HG03280 (cell line): ENCODE measurements around the gene DDX49.
"Not testable (repeated sequence)": the region's sequence is repeated elsewhere in the genome, so short reads cannot be mapped to it uniquely, and the experiment has no call there.

Source experiments
- ATAC-seq: cut with Tn5 transposase; IDR thresholded peaks from one replicate; pipeline ENCODE4 v1.9.1; 2021; ENCODE audit warnings: mild to moderate bottlenecking, moderate library complexity; ENCODE audit not compliant: unreplicated experiment

The DDX49 gene

GRCh38 chr19:18895824-18896341, 23.6 kb upstream of the DDX49 start, which contains the start of gene CERS1:
Gene CERS1 (minus strand): TSS chr19:18896158. CDS start chr19:18896072, 86 bp downstream.
- no peak for ATAC-seq

- ATAC-seq: no peak
Measured at GRCh38 chr19:18896421-18896841, 23.1 kb upstream of the DDX49 start.

DNA sequence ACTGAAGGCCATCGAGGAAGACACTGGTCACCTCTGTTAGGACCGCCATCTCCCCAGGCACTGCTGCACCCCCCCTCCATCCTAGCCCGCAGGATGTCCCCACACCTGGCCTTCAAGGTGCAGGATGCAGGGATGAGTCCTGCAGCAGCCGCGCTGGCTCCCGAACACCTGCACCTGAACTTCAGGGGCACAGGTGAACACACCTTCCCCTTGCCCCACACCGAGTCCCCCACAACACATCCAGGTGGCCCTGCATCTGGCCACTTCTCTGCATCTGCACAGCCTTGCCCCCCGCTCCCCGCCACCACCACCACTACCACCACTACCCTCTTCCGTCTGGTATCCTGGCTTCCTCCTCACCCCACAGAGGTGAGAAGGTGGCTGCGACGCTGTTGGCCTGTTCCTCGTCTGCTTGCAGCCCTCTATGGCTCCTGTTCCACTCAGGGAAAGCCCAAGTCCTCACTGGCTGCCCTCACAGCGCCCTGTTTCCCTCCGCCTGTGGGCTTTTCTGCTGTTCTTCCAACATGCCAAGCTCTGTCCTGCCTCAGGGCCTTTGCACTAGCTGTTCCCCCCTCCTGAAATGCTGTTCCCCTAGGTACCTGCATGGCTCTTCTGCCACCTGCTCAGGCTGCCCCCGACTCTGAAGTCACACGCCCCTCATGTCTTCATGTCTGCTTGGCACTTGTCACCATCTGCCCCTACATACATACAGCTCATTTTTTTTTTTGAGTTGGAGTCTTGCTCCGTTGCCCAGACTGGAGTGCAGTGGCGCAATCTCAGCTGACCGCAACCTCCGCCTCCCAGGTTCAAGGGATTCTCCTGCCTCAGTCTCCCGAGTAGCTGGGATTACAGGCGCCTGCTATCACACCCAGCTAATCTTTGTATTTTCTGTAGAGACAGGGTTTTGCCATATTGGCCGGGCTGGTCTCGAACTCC, 22.2 kb upstream of the DDX49 start:
- no peak for ATAC-seq

- ATAC-seq: no peak
Measured at GRCh38 chr19:18898081-18898606, 21.4 kb upstream of the DDX49 start.

DNA sequence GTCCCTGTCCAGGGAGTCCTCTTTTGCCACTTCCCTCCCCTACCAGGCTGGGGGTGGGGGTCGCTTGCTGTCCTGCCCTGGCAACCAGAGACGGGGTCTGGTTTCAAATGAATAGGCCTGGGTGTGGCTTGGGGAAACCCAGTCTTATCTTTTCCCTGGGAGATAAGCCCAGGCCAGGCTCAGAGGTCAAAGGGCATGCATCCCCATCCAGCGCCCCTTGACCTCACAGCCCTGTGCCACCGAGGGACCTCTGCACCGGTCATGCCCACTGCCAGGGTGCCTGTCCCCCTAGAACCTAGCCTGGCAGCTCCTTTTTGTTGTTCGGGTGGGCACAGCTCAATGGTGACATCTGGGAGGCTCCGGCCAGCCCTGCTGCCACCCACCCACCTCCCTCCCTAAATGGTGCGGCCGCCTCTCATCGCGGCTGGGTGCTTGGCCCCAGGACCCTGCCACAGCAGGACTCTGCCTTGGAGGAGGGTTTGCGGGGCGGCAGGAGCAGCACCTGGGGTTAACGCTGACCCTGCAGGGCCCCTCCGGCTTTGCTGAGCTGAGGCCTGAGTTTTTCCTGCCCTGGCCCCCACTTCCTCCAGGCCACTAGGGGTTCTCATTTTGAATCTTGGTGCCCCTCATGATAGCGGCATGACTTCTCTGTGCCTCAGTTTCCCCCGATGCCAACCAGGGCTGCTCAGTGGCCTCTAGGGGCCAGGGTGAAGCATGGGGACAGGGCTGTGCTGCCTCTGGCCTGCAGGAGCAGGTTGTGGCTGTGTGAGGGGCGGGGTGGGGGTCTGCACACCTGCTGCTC, 20.7 kb upstream of the DDX49 start:
- ATAC-seq: no peak

DNA sequence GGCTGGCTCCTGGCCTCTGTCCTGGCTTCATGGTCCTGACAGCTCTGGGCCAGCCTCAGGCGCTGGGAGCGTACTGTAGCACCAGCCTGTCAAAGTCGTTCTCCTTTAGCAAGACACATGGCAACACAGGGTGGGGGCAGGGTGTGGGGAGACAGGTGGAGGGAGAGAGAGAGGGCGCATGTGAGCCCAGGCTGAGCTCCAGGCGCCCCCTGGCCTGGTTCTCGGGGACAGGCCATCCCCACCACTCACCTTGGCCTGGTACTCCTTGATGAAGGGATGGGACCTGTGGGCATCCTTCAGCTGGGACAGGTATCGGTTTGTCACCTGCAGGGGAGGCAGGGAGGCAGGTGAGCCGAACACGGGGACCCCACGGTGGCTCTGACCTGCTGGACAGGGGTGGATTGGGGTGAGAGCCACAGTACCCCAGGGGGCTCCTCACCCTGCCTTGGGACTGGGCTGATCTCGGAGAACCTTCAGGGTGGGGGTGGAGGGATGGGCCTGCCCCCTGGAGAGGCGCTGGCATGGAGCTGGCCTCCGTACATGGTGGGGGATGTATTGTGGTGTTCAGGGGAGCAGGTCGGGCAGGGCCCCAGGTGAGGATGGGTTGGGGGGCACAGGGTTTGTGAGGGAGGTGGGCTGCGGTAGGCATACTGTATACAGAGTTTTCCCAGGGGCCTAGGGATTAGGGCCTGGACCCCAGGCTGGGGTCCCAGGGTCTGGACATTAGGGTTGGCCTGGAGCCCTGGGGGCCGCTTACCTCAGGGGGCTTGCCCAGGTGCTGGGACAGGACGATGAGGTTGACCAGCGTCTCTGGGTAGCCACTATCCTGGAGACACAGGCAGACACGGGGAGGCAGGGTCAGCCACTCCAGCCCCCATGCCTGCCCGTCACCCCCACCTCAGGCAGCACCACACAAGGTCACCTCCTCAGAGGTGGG, 19.6 kb upstream of the DDX49 start:
- ATAC-seq: no peak

DNA sequence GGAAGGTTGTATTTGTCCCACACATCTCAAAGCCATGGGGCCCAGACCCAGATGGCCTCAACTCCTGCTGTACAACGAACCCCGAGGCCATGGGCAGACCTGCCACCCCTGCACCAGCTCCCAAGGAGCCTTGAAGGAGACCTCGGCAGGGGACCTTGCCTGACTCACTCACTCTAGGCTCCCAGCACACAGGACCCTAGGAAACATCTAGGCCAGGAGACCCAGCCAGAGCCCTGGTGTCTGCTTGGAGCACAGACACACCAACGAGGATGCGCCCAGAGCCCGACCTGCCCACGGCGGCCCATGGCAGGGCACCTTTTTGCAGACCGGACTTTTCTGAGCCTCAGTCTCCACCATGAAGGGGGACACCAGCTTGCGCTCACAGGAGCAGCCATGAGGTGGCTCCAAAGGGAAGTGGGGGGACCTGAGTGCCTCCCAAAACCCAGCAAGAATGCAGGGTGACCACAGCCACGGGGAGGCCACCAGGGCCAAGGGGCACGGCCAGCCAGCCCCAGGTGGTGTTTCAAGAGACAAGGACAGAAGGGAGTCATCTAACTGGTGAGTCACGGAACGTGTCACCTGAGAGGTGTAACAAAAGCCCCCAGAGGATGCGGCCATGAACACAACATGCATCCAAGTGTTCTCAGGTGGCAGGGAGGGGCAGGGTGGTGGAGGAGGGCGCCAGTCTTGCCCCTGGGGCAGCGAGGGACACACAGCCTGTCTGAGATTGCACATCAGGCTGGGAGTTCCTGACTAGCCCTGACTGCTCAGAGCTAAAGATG, 18.6 kb upstream of the DDX49 start:
- ATAC-seq: no peak

- no peak for ATAC-seq
Measured at GRCh38 chr19:18901491-18901890, 18.0 kb upstream of the DDX49 start.

- ATAC-seq: not testable (repeated sequence)
Measured at GRCh38 chr19:18902519-18902918, 17.0 kb upstream of the DDX49 start.

DNA sequence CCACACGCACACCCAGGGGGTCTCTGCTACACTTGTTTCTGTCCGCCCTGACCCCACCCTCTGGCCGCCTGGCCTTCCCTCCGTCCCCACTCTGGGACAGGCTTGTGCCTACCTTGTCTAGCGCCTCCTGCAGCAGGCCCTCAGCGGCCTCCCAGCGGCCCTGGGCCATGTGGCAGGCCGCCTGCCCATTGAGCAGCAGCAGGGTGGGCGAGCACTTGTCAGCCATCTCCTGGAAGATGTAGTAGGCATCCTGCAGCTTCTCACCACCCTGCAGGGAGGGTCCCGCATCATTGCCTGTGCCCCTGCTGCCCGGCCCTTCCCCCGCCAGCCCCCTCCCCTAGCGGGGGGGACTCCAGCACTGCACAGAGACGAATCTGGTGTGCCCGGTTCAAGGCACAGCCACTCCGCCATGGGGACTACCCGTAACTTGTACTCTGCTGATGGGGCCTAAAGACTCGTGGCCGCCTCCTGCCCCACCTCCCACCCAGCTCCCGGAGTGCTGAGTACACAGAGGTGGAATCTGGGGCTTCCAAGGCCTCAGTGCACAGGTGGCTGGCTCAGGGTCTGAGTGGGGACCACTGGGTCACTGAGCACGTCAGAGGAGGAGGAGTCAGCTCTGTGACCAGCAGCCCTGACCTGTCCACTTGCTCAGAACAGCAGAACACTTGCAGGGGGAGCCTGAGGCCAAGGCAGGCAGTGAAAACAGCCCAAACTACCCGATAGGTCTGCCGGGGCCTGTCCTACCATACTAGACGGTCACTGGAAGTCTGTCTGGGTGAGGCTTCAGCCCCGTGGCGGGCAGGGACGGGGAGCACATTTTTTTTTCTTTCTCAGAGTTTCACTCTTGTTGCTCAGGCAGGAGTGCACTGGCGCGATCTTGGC, 16.1 kb upstream of the DDX49 start:
- ATAC-seq: no peak

GRCh38 chr19:18904334-18905057, 15.0 kb upstream of the DDX49 start:
- no peak for ATAC-seq

GRCh38 chr19:18905058-18905456, 14.5 kb upstream of the DDX49 start:
- ATAC-seq: no peak

DNA sequence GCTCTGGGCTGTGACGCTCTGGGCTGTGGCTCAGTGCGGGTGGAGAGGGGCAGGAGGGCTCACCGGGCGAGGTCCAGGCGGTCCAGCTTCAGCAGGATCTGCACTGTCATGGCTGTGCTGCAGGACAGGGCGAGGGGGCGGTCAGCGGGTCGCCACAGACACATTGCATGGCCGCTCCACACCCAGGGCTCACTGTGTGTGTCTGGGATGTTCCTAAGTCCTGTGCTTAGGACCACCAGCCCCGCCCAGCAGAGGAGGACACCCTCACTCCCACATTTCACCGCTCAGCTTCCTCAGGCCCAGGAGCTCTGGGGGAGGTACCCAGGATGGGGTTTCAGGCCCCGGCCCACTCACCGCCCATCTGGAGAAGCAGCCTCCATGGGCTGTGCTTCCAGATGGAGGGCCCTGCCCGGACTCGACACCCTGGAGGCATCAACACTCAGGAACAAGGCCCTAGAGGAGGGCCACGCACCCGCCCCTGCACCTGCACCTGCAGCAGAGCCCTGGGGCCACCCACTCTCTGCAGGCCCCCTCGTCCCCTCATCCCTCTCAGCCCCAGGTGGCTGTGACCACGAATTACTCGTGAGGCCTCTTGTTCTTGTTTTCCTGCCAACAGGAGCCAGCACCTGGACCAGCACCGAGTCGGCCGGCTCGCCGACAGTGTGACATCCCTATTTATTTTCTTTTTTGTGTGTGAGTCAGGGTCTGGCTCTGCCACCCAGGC, 13.8 kb upstream of the DDX49 start:
- ATAC-seq: no peak

DNA sequence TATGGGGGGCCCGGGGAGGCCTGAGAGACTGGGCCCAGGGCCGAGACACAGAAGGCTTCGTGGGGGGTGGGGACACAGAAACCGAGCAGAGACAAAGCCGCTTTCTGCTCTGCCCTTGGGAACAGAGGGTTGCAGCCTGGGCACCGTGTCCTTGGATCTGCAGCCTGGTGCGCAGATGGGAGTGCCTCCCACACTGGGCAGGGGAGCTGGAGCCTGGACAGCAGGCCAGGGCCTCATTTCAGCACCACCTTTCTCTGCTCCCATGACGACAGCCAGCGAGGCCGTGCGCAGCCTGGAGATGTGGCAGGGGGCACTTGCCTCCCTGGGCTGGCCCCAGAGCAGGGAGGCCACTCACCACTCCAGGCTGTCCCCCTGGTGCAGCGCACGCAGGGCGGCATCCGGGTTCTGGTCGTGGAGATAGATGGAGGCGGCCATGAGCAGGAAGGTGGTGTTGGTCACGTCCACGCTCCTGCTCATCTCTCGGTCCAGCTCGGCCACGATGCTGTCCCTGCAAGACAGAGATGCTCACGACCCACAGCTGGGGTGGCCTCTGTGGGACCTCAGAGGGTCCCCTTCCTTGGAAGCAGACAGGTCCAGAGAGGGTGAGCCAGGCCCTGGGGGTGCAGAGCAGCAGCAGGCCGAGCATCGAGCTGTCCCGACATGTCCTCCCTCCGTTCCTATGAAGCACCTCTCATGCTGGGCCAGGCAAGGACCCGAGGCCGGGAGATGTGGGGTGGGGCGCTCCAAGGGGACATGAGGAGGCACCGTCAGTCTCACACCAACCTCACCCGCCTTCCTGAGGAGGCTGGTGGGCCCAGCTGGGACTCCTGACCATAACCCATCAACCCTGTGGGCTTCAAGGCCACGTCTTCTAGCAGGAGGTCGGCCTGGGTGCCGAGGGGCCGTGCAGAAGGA, 12.7 kb upstream of the DDX49 start:
- no peak for ATAC-seq

DNA sequence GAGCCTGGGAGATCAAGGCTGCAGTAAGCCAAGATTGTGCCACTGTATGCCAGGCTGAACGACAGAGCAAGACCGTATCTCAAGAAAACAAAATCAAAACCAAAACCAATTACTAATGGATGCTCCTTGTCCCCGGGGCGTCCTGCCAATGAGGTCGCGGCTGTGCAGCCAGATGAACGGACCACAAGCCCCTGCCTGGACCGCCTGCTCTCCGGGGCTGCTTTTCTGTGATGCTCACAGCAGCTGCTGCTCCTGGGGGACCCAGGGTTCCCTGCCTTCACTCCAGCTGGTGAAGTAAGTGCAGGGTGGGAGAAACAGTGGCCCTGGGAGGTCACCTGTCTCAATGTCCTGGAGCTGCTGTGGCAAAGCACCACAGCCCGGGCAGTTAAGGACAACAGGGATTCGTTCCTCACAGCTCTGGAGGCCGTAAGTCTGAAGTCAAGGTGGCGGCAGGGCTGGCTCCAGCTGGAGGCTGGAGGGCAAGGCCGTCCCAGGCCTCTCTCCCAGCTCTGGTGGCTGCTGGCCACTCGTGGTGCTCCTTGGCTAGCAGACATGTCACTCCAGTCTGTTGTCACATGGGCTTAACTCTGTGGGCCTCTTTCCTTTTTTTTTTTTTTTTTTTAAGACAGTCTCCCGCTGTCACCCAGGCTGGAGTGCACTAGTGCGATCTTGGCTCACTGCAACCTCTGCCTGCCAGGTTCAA, 10.4 kb upstream of the DDX49 start:
- no peak for ATAC-seq
